Measurements from ENCODE around the gene BID.

The BID gene

DNA sequence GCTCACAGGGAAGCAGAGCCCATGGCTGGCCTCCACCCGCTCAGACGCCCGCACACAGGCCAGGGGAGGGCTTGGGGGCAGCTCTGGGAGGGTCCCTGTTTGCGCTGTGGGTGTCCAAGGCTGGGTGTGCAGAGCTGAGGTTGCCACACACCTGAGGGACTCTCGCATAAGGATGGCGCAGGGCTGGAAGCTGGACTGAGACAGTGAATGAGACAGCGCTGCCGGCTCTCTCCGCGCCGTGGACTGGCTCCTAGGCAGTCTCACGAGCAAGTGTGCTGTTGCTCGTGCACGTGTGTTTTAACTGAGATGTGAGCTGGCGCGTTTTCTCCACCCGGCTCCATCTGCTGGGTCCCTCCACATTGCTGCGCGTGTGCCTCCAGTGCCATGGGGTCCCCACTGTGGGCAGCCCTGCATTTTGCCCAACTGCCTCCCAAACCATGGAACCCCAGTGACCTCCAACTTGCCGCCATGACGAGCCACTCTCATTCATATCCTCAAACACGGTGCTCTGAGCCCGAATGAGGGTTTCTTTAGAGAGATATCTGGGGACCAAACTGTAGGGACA lies 4.2 kb upstream of the BID start:
- no peak for TF ChIP-seq CTCF (IDR thresholded peaks at IDR 0.05)
- TF ChIP-seq ZFX (IDR thresholded peaks at IDR 0.05; ENCODE audit: borderline replicate concordance), result no peak
- H3K27ac ChIP-seq, result no peak overlapping the region

GRCh38 chr22:17777717-17778044 lies 3.4 kb upstream of the BID start:
- no peak for TF ChIP-seq ZFX (IDR thresholded peaks at IDR 0.05; ENCODE audit: borderline replicate concordance)
- no peak overlapping the region for H3K27ac ChIP-seq

DNA sequence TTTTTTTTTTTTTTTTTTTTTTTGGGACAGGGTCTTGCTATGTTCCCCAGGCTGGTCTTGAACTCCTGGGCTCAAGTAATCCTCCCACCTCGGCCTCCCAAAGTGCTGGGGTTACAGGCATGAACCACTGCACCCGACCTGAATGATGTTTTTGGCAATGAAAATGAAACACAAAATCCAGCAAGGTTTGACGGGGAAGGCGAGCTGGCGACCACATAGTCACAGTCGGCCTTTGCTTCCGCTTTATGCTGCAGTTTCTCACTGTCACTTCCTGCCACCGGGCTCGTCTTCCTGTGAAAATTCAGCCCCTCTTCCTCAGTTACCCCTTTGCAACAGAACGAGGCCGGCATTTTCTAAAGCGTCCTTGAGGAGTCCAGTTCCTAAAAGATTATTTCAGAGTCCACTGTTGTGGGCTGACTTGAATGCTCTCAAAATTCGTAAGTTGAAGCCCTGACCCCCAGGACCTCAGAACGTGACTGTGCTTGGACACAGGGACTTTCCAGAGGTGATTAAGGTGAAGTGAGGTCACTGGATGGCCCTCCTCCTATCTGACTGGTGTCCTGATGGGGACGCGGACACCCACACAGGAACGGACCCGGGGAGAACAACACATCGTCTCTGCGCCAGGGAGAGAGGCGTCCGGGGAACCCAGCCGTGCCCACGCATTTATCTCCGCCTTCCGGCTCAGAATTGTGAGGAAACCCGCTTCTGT lies 2.9 kb upstream of the BID start:
- H3K27ac ChIP-seq, result no peak overlapping the region
- TF ChIP-seq ZFX (IDR thresholded peaks at IDR 0.05; ENCODE audit: borderline replicate concordance) (no peak), CTCF (IDR thresholded peaks at IDR 0.05) (no peak)

DNA sequence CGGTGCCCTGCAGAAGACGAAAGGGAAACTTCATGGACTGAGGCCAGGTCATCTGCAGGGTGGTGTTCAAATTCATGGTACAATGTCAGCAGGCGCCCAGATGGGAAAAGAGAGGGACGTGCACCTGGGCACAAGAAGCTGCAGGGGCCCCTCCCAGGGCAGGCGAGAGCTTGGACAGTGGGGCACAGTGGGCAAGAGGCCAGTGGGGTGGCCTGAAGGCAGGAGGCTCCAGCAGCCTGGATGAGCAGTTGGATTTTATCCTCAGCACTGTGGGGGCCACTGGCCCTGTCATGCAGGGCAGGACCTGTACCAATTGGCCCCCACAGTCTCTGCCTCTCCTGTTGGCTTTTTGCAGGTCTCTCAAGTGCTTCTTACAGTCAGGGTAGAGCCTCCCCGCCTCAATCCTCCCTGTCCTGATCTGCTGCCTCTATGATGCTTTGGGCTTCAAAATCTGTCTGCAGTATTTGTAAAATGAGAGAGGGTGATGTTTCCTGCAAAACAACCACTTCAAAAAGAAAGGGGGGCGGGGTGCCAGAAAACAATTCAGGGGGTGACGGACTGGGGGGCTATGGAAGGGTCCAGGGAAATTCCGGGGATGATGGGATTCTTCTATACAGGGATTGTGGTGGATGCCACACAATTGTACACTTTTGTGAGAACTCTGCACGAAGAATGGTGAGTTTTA lies 1.7 kb upstream of the BID start:
- no peak overlapping the region for H3K27ac ChIP-seq
- TF ChIP-seq CTCF (IDR thresholded peaks at IDR 0.05), result no peak

- no peak overlapping the region for H3K27ac ChIP-seq
- TF ChIP-seq ZFX (IDR thresholded peaks at IDR 0.05; ENCODE audit: borderline replicate concordance) (no peak), CTCF (IDR thresholded peaks at IDR 0.05) (no peak)
These were observed 837 bp upstream of the BID start for GRCh38 chr22:17774926-17775685.

- H3K27ac ChIP-seq, result no peak overlapping the region
- TF ChIP-seq CTCF (IDR thresholded peaks at IDR 0.05), result no peak
- no peak for TF ChIP-seq ZFX (IDR thresholded peaks at IDR 0.05; ENCODE audit: borderline replicate concordance)
These were observed 563 bp downstream of the BID start for GRCh38 chr22:17773606-17774205.

DNA sequence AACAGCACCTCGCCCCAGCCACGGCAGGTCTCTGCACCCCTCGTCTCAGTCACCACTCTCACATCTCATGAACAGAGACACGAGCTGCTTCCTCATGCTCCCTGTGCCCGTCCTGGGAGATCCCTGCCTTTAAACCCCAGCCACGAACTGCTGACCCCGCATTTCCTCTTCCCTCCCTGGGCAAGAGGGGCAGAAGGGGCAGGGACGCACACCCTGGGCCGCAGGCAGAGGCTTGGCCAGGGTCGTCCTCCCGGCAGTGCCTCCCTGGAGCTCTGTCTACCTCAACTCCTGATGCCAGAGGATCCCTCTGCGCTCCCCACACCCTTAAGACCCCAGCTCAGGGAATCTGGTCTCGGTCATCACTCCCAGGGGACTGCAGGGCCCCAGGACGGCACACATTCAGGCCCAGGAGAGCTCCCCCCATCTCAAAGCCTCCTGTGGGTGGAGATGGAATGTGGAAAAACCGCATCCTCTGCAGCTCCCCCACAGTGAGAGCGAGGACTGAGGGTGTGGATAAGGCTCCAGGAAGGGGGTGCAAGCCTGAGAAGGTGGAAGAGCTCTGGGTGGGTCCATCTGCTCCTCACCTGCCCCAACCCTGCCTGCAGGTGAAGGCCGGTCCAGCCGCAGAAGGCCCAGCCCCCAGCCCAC lies 1.2 kb downstream of the BID start:
- H3K27ac ChIP-seq, result no peak overlapping the region
- TF ChIP-seq ZFX (IDR thresholded peaks at IDR 0.05; ENCODE audit: borderline replicate concordance) (no peak), CTCF (IDR thresholded peaks at IDR 0.05) (no peak)

Data from 22Rv1 (cell line).